GM23338 (cell line): ENCODE measurements around the gene POU1F1. TPM values are rescaled to one million over a fixed set of nuclear protein-coding genes. Genes with fewer than 3 reads are reported as not detected.
"Not testable (repeated sequence)": the region's sequence is repeated elsewhere in the genome, so short reads cannot be mapped to it uniquely, and the experiment has no call there.

Experiments used
- ATAC-seq: fragments of 200-7000 bp; cut with Tn5 transposase; 3 replicates; pipeline ENCODE4 v1.9.1; 2020
- DNase-seq: peaks from one replicate; pipeline ENCODE4 v3.0.0-alpha.2; 2015; ENCODE audit warnings: low spot score
- H2AFZ ChIP-seq: fragments of 200-600 bp; sonication (generic); 2 replicates; pipeline ENCODE4 v1.8.0; 2016; ENCODE audit warnings: antibody characterized with exemption, mild to moderate bottlenecking, moderate library complexity
- H3F3A ChIP-seq: fragments of 200-600 bp; sonication (generic); replicated peaks from 2 replicates; pipeline ENCODE4 v1.8.0; 2017; ENCODE audit warnings: antibody characterized with exemption, mixed run types, low read depth
- H3K27ac ChIP-seq: fragments of 200-600 bp; sonication (generic); 2 replicates; pipeline ENCODE4 v1.6.1; 2016; ENCODE audit warnings: low read depth
- H3K27me3 ChIP-seq: fragments of 200-600 bp; sonication (generic); 2 replicates; pipeline ENCODE4 v1.8.0; 2016; ENCODE audit warnings: mild to moderate bottlenecking, mixed run types, moderate library complexity; ENCODE audit not compliant: insufficient read depth
- H3K36me3 ChIP-seq: fragments of 200-600 bp; sonication (generic); 2 replicates; pipeline ENCODE4 v1.8.0; 2016; ENCODE audit warnings: mild to moderate bottlenecking; ENCODE audit not compliant: insufficient read depth
- H3K4me1 ChIP-seq: fragments of 200-600 bp; sonication (generic); 2 replicates; pipeline ENCODE4 v1.8.0; 2016; ENCODE audit warnings: mild to moderate bottlenecking, moderate library complexity; ENCODE audit not compliant: insufficient read depth
- H3K4me2 ChIP-seq: fragments of 200-600 bp; sonication (generic); 2 replicates; pipeline ENCODE4 v1.7.1; 2017; ENCODE audit warnings: mixed run types
- H3K4me3 ChIP-seq: fragments of 200-600 bp; sonication (generic); 2 replicates; pipeline ENCODE4 v1.6.1; 2016; ENCODE audit warnings: mixed run types
- H3K79me2 ChIP-seq: fragments of 200-600 bp; sonication (generic); replicated peaks from 2 replicates; pipeline ENCODE4 v1.8.0; 2017; ENCODE audit warnings: mild to moderate bottlenecking; ENCODE audit not compliant: insufficient read depth
- H3K9me2 ChIP-seq: fragments of 200-600 bp; sonication (generic); 2 replicates; pipeline ENCODE4 v1.8.0; 2017; ENCODE audit not compliant: insufficient read depth
- H4K20me1 ChIP-seq: fragments of 200-600 bp; sonication (generic); replicated peaks from 2 replicates; pipeline ENCODE4 v1.8.0; 2017; ENCODE audit warnings: mild to moderate bottlenecking; ENCODE audit not compliant: insufficient read depth
- H3K27ac Mint-ChIP-seq: 2 replicates; pipeline ENCODE4 v1.8.0; 2020; ENCODE audit warnings: inconsistent platforms, mild to moderate bottlenecking, moderate library complexity, mixed read lengths
- H3K27me3 Mint-ChIP-seq: 3 replicates; pipeline ENCODE4 v1.8.0; 2022; ENCODE audit warnings: low read depth, mild to moderate bottlenecking, moderate library complexity, mixed read lengths, inconsistent platforms; ENCODE audit not compliant: insufficient read depth, poor library complexity
- H3K36me3 Mint-ChIP-seq: 3 replicates; pipeline ENCODE4 v1.8.0; 2021; ENCODE audit warnings: low read depth, mild to moderate bottlenecking, inconsistent platforms, moderate library complexity, mixed read lengths
- H3K4me1 Mint-ChIP-seq: 3 replicates; pipeline ENCODE4 v1.8.0; 2020; ENCODE audit warnings: mild to moderate bottlenecking, inconsistent platforms, mixed read lengths
- H3K4me3 Mint-ChIP-seq: 3 replicates; pipeline ENCODE4 v1.8.0; 2021; ENCODE audit warnings: moderate library complexity, mild to moderate bottlenecking, inconsistent platforms, mixed read lengths
- H3K9me3 Mint-ChIP-seq: 3 replicates; pipeline ENCODE4 v1.8.0; 2020; ENCODE audit warnings: moderate library complexity, mild to moderate bottlenecking, inconsistent platforms, mixed read lengths
- CREB1 ChIP-seq: fragments of 250-450 bp; sonication (Bioruptor Pico); IDR thresholded peaks from 2 replicates; pipeline ENCODE4 v1.5.0; 2020; ENCODE audit warnings: low read depth, mild to moderate bottlenecking, moderate library complexity
- CTCF ChIP-seq, 2 experiments: fragments of 200-600 bp in 1 of 2; sonication (generic) in 1 of 2; conservative IDR thresholded peaks; 2 replicates each; pipeline versions ENCODE4 v1.5.1 to v1.6.1; 2016 to 2017; ENCODE audit warnings: antibody characterized with exemption in 2 of 2, low read depth in 2 of 2, mild to moderate bottlenecking in 2 of 2, moderate library complexity in 1 of 2
- EZH2 ChIP-seq: fragments of 200-600 bp; sonication (generic); IDR thresholded peaks from one replicate; pipeline ENCODE4 v1.8.0; 2017; ENCODE audit warnings: antibody characterized with exemption, mild to moderate bottlenecking, low read depth; ENCODE audit not compliant: unreplicated experiment
- JUNB ChIP-seq: IDR thresholded peaks from one replicate; pipeline ENCODE4 v1.6.1; 2016; ENCODE audit warnings: antibody characterized with exemption; ENCODE audit not compliant: unreplicated experiment
- ZNF331 ChIP-seq: fragments of 250-450 bp; sonication (Bioruptor Pico); IDR thresholded peaks from 2 replicates; pipeline ENCODE4 v1.5.0; 2020; ENCODE audit warnings: low read depth, mild to moderate bottlenecking, moderate library complexity
- polyA plus RNA-seq: library from polyadenylated mRNA; unstranded; fragments of >200 nt; fragmentation: Nextera tagmentation; extraction: Ambion mirVana; gene quantifications from 2 replicates; pipeline ENCODE4 v1.2.1, GENCODE V29; 2016
- total RNA-seq: library from RNA; depleted of rRNA; stranded (reverse); fragments of >200 nt; shearing (Covaris generic); gene quantifications from 2 replicates; pipeline ENCODE4 v1.2.3, GENCODE V29; 2014
- TF ChIP-seq, protein P1 (sequence below): IDR thresholded peaks from one replicate; pipeline ENCODE4 v1.6.1; 2018; ENCODE audit warnings: antibody characterized with exemption; ENCODE audit not compliant: unreplicated experiment

The POU1F1 gene
- total and polyA plus RNA-seq, 2 experiments from 2014 or later = not detected

- H3K4me3 Mint-ChIP-seq, H4K20me1 ChIP-seq, H3K36me3 Mint-ChIP-seq, H3K4me1 ChIP-seq, H3K9me2 ChIP-seq, H3K9me3 Mint-ChIP-seq, H3K4me3 ChIP-seq, H3K36me3 ChIP-seq, DNase-seq, H3K27me3 ChIP-seq, H3K27ac ChIP-seq, H3K27ac Mint-ChIP-seq, H3K4me2 ChIP-seq, H2AFZ ChIP-seq, H3F3A ChIP-seq, H3K4me1 Mint-ChIP-seq, ATAC-seq, H3K79me2 ChIP-seq, H3K27me3 Mint-ChIP-seq: not testable (repeated sequence)
Measured at GRCh38 chr3:87305031-87305430, 28.6 kb upstream of the POU1F1 start.

GRCh38 chr3:87298111-87298718 lies 21.8 kb upstream of the POU1F1 start:
- Mint-ChIP-seq H3K4me3 (no peak overlapping the region), H3K27me3 (no peaks in the 10 kb centered on the region), H3K9me3 (no peaks in the 10 kb centered on the region; the same call in 2 of the 3 replicates), H3K27ac (no peak overlapping the region), H3K4me1 (no peaks in the 10 kb centered on the region), H3K36me3 (no peaks in the 10 kb centered on the region)
- no peak overlapping the region for H3K4me3 ChIP-seq
- ATAC-seq = peak; percentile 44
- H3F3A ChIP-seq = no peaks in the 10 kb centered on the region
- H4K20me1 ChIP-seq = no peaks in the 10 kb centered on the region
- H3K27ac ChIP-seq = no peak overlapping the region
- no peak overlapping the region for H2AFZ ChIP-seq
- no peaks in the 10 kb centered on the region for H3K9me2 ChIP-seq
- no peaks in the 10 kb centered on the region for H3K4me1 ChIP-seq
- TF ChIP-seq ZNF331 (CRISPR knock-in tag) (no peak), CTCF (conservative IDR thresholded peaks at IDR 0.05; ENCODE audit: low read depth in 2 of 2) (peak; percentile 75 to 84), JUNB (no peak), CREB1 (CRISPR knock-in tag) (no peak), EZH2 (no peak)
- TF ChIP-seq, protein P1, sequence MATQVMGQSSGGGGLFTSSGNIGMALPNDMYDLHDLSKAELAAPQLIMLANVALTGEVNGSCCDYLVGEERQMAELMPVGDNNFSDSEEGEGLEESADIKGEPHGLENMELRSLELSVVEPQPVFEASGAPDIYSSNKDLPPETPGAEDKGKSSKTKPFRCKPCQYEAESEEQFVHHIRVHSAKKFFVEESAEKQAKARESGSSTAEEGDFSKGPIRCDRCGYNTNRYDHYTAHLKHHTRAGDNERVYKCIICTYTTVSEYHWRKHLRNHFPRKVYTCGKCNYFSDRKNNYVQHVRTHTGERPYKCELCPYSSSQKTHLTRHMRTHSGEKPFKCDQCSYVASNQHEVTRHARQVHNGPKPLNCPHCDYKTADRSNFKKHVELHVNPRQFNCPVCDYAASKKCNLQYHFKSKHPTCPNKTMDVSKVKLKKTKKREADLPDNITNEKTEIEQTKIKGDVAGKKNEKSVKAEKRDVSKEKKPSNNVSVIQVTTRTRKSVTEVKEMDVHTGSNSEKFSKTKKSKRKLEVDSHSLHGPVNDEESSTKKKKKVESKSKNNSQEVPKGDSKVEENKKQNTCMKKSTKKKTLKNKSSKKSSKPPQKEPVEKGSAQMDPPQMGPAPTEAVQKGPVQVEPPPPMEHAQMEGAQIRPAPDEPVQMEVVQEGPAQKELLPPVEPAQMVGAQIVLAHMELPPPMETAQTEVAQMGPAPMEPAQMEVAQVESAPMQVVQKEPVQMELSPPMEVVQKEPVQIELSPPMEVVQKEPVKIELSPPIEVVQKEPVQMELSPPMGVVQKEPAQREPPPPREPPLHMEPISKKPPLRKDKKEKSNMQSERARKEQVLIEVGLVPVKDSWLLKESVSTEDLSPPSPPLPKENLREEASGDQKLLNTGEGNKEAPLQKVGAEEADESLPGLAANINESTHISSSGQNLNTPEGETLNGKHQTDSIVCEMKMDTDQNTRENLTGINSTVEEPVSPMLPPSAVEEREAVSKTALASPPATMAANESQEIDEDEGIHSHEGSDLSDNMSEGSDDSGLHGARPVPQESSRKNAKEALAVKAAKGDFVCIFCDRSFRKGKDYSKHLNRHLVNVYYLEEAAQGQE = no peak
- H3K79me2 ChIP-seq = no peaks in the 10 kb centered on the region
- H3K4me2 ChIP-seq = no peak overlapping the region
- H3K27me3 ChIP-seq = no peaks in the 10 kb centered on the region
- DNase-seq = peak; percentile 66
- no peaks in the 10 kb centered on the region for H3K36me3 ChIP-seq
